Heart left ventricle (tissue), 16 donors: ENCODE measurements around the gene ANKRD13C. TPM values are rescaled to one million over a fixed set of nuclear protein-coding genes. Genes with fewer than 3 reads are reported as not detected.

Experiments
- ATAC-seq, 4 donors: fragments of 200-7000 bp; cut with Tn5 transposase; one replicate each; pipeline ENCODE4 v1.9.1; 2020 to 2022; ENCODE audit warnings: moderate library complexity in 4 of 4, mild to moderate bottlenecking in 3 of 4, moderate number of reproducible peaks in 1 of 4
- DNase-seq, 5 donors: peaks; one replicate each; pipeline ENCODE4 v3.0.0-alpha.2; 2020
- H3K27ac ChIP-seq, 12 donors: fragments of 200-600 bp; sonication (generic) in 4 of 12; one replicate each; pipeline versions ENCODE4 v1.5.0 to v1.8.0; 2016 to 2022; ENCODE audit warnings: mild to moderate bottlenecking in 2 of 12
- H3K27me3 ChIP-seq, 9 donors: fragments of 200-600 bp; sonication (generic) in 2 of 9; one replicate each; pipeline versions ENCODE4 v1.5.1 to v1.8.0; 2016 to 2022; ENCODE audit warnings: mild to moderate bottlenecking in 3 of 9
- H3K36me3 ChIP-seq, 9 donors: fragments of 200-600 bp; sonication (generic) in 2 of 9; one replicate each; pipeline versions ENCODE4 v1.5.0 to v1.8.0; 2018 to 2022; ENCODE audit warnings: mild to moderate bottlenecking in 2 of 9
- H3K4me1 ChIP-seq, 12 donors: fragments of 200-600 bp; sonication (generic) in 4 of 12; one replicate each; pipeline versions ENCODE4 v1.5.0 to v1.8.0; 2016 to 2022; ENCODE audit warnings: mild to moderate bottlenecking in 3 of 12
- H3K4me3 ChIP-seq, 12 donors: fragments of 200-600 bp; sonication (generic) in 4 of 12; one replicate each; pipeline versions ENCODE4 v1.5.0 to v1.8.0; 2017 to 2022; ENCODE audit warnings: mild to moderate bottlenecking in 9 of 12, moderate library complexity in 4 of 12
- H3K9me3 ChIP-seq, 12 donors: fragments of 200-600 bp; sonication (generic) in 4 of 12; one replicate each; pipeline versions ENCODE4 v1.5.0 to v1.8.0; 2016 to 2022; ENCODE audit warnings: mild to moderate bottlenecking in 1 of 12
- POLR2A ChIP-seq, 2 donors: fragments of 450-650 bp; IDR thresholded peaks; one replicate each; pipeline ENCODE4 v1.6.1; 2017; ENCODE audit warnings: antibody characterized with exemption in 2 of 2, mild to moderate bottlenecking in 2 of 2, moderate library complexity in 2 of 2
- WGBS, 4 donors: extraction: QIAGEN DNeasy Blood & Tissue Kit in 2 of 4; methylation state at CpG; one replicate each; pipeline versions ENCODE4 v1.1.5 to v1.1.7; 2013 to 2018; 5-methylcytosine and 5-hydroxymethylcytosine counted together
- intact Hi-C, 10 donors: fragments of 100-400 bp; cut with DNase I; formaldehyde crosslinking; loops; one replicate each; pipeline versions ENCODE4 v1.11.1 to v1.14.2; 2022
- polyA plus RNA-seq, 2 donors: library from polyadenylated mRNA; stranded (reverse); fragments of 200-250 nt; gene quantifications; one replicate each; pipeline ENCODE4 v1.2.3, GENCODE V29; 2013
- total RNA-seq, 9 donors: library from RNA; depleted of rRNA in 2 of 9; stranded (reverse); fragments of >200 nt in 2 of 9; fragmentation: NEBNext Ultra II Directional in 3 of 9; extraction: Animal tissue kit (Norgen Biotek cat#: 25700) in 3 of 9; gene quantifications; one replicate each; pipeline versions ENCODE4 v1.1.0 to v1.2.4, GENCODE V29; 2016 to 2023
- TF ChIP-seq, protein P1 (sequence below), 12 donors: fragments of 200-600 bp; sonication (generic) in 4 of 12; IDR thresholded peaks; one replicate each; pipeline versions ENCODE4 v1.5.0 to v1.8.0; 2018 to 2022; ENCODE audit warnings: antibody characterized with exemption in 12 of 12, mild to moderate bottlenecking in 5 of 12
- donor health status: ischemic (EF 13 %, LVEDD 7.1; RV severe dilation, severe dysfunction).
- donor health status: healthy with polysubstance abuse.
- donor health status: DM: no; HTN: yes; CAD: no.
- donor health status: DM: no; HTN: no; CAD: no.
- donor health status: ischemic (EF 25% LVEDD 6.9; RV normal size, moderate dysfunction).
- donor health status: ischemic (EF 25% LVEDD 5.7; RV mildly dilated, moderate dysfunction).
- donor health status: healthy.
- donor health status: DM: yes; HTN: yes; CAD: no.
- donor health status: ischemic (EF 35%, LVEDD 5.7; RV mildly dilated, moderate dysfunction).
- donor health status: nonischemic (EF 11% LVEDD 7.7; RV severe dilation, severe dysfunction).
- donor health status: DM: yes; HTN: yes; CAD: no.
- donor health status: PGD.
- donor health status: ischemic (EF 29% LVEDD 5.4; RV normal size, mild dysfunction).
- donor health status: nonischemic (EF 23%, LVEDD 6.1; RV moderate dilation, normal function).

ANKRD13C gene
- total and polyA plus RNA-seq, 11 donors = 4.0 to 14.8 (median 10.5) TPM

DNA sequence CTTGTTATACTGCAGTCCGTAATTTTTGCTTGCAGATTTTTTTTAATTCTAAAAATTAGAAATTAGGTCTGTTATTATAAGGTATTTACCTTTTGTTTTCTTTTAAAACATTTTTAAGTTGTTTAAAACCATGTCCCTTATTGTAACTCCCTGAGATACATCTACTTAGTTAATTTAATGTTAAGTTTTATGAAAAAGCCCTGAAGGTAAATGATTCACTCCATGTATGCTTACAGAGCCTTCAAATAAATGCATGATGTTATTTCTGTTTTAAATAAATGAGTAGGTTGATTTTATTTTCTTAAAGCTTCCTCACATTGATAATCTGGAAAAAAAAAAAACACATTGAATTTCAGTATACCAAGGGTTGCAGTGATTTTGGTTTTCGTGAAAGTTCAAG is 125.9 kb downstream of the ANKRD13C start:
- no peaks in the 10 kb centered on the region for H3K9me3 ChIP-seq
- ATAC-seq (no peak), DNase-seq (no peak)
- intact Hi-C loops = loop anchor here in 5 of 10 donors (10.0 kb wide), 2 partner anchors 126 to 186 kb away; partner anchors contain the start of genes ANKRD13C (in 4 of the 5) and CTH (in 1 of the 5)
- no peak for TF ChIP-seq POLR2A (IDR thresholded peaks at IDR 0.05)
- TF ChIP-seq, protein P1, sequence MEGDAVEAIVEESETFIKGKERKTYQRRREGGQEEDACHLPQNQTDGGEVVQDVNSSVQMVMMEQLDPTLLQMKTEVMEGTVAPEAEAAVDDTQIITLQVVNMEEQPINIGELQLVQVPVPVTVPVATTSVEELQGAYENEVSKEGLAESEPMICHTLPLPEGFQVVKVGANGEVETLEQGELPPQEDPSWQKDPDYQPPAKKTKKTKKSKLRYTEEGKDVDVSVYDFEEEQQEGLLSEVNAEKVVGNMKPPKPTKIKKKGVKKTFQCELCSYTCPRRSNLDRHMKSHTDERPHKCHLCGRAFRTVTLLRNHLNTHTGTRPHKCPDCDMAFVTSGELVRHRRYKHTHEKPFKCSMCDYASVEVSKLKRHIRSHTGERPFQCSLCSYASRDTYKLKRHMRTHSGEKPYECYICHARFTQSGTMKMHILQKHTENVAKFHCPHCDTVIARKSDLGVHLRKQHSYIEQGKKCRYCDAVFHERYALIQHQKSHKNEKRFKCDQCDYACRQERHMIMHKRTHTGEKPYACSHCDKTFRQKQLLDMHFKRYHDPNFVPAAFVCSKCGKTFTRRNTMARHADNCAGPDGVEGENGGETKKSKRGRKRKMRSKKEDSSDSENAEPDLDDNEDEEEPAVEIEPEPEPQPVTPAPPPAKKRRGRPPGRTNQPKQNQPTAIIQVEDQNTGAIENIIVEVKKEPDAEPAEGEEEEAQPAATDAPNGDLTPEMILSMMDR (IDR thresholded peaks at IDR 0.05) = no peak
- peaks cover 0 to 49% (median 36%) of the 10 kb centered on the region in 12 donors for H3K4me1 ChIP-seq
- H3K27me3 ChIP-seq = no peaks in the 10 kb centered on the region
- no peak overlapping the region for H3K27ac ChIP-seq
- peaks cover 0 to 92% (median 82%) of the 10 kb centered on the region in 9 donors for H3K36me3 ChIP-seq
- WGBS, 4 donors = 79 to 89% (median 87%) methylated on average over 2 of the region's 2 CpGs
- no peak overlapping the region for H3K4me3 ChIP-seq

- DNase-seq (no peak), ATAC-seq (no peak)
- Histone ChIP-seq H3K27ac (no peak overlapping the region), H3K4me1 (peaks cover 0 to 56% (median 48%) of the 10 kb centered on the region in 12 donors), H3K36me3 (peaks cover 0 to 89% (median 77%) of the 10 kb centered on the region in 9 donors), H3K9me3 (no peaks in the 10 kb centered on the region), H3K27me3 (no peaks in the 10 kb centered on the region), H3K4me3 (no peak overlapping the region)
- 20 to 36% (median 32%) methylated on average over 1 of the region's 1 CpG for WGBS, 4 donors
- intact Hi-C loops = loop anchor here in 5 of 10 donors (10.0 kb wide), 2 partner anchors 127 to 187 kb away; partner anchors contain the start of genes ANKRD13C (in 4 of the 5) and CTH (in 1 of the 5)
- TF ChIP-seq POLR2A (IDR thresholded peaks at IDR 0.05) = no peak
- TF ChIP-seq, protein P1 (IDR thresholded peaks at IDR 0.05) = no peak
These were observed 127.1 kb downstream of the ANKRD13C start for GRCh38 chr1:70227439-70227838.

GRCh38 chr1:70224954-70225353 is 129.6 kb downstream of the ANKRD13C start:
- WGBS, 4 donors = 65 to 72% (median 71%) methylated on average over 2 of the region's 2 CpGs
- Histone ChIP-seq H3K4me1 (peaks cover 0 to 69% (median 59%) of the 10 kb centered on the region in 12 donors), H3K9me3 (no peaks in the 10 kb centered on the region), H3K4me3 (no peak overlapping the region), H3K36me3 (peaks cover 0 to 64% (median 52%) of the 10 kb centered on the region in 9 donors), H3K27ac (no peak overlapping the region), H3K27me3 (no peaks in the 10 kb centered on the region)
- TF ChIP-seq, protein P1 (IDR thresholded peaks at IDR 0.05) = no peak
- no peak for TF ChIP-seq POLR2A (IDR thresholded peaks at IDR 0.05)
- intact Hi-C loops = loop anchor here in 6 of 10 donors (5.0 to 10.0 kb wide), 4 partner anchors 127 to 190 kb away; partner anchors contain the start of genes ANKRD13C (in 5 of the 6) and CTH (in 3 of the 6)
- ATAC-seq = no peak
- no peak for DNase-seq

GRCh38 chr1:70222716-70223235 is 131.7 kb downstream of the ANKRD13C start:
- intact Hi-C loops = loop anchor here in 6 of 10 donors (2.0 to 10.0 kb wide), 5 partner anchors 18 to 192 kb away; partner anchors contain the start of genes ANKRD13C (in 5 of the 6), CTH (in 3 of the 6) and LRRC40 (in 1 of the 6)
- H3K4me3 ChIP-seq = peak overlapping the region in 9 of 12 donors; percentile 74 to 92 (median 86)

More at GRCh38 chr1:70222716-70223235, 131.7 kb downstream of the ANKRD13C start:
- Histone ChIP-seq H3K27ac (peak overlapping the region in 8 of 12 donors; percentile 94 to 98 (median 94)), H3K36me3 (peaks cover 0 to 43% (median 31%) of the 10 kb centered on the region in 9 donors), H3K4me1 (peaks cover 0 to 68% (median 57%) of the 10 kb centered on the region in 12 donors), H3K9me3 (no peaks in the 10 kb centered on the region), H3K27me3 (no peaks in the 10 kb centered on the region)
- no peak for DNase-seq
- WGBS, 4 donors = 29 to 36% (median 32%) methylated on average over 3 of the region's 3 CpGs
- ATAC-seq = no peak
- TF ChIP-seq POLR2A (IDR thresholded peaks at IDR 0.05) = no peak
- TF ChIP-seq, protein P1 (IDR thresholded peaks at IDR 0.05) = no peak
